Stomach (tissue), 4 donors: Measurements from ENCODE around the gene UGT1A7.

Experiments
- EP300 ChIP-seq: sonication (generic); formaldehyde crosslinking; IDR thresholded peaks from one replicate; pipeline ENCODE4 v1.6.1; 2017; ENCODE audit warnings: antibody characterized with exemption
- POLR2A ChIP-seq, 4 donors: fragments of 450-650 bp; IDR thresholded peaks; one replicate each; pipeline ENCODE4 v1.6.1; 2016; ENCODE audit warnings: antibody characterized with exemption in 4 of 4, control low read depth in 2 of 4, mild to moderate bottlenecking in 1 of 4, moderate library complexity in 1 of 4
- POLR2AphosphoS5 ChIP-seq, 3 donors: sonication (generic); formaldehyde crosslinking; IDR thresholded peaks; one replicate each; pipeline ENCODE4 v1.6.1; 2016; ENCODE audit warnings: antibody characterized with exemption in 3 of 3
- TF ChIP-seq, protein P1 (sequence below), 7 experiments: fragments of 450-650 bp in 4 of 7; fragments of 200-600 bp in 3 of 7; sonication (generic) in 3 of 7; IDR thresholded peaks; one replicate each; pipeline ENCODE4 v1.5.1; 2016 to 2019; ENCODE audit warnings: antibody characterized with exemption in 7 of 7, control low read depth in 2 of 7, mild to moderate bottlenecking in 1 of 7

DNA sequence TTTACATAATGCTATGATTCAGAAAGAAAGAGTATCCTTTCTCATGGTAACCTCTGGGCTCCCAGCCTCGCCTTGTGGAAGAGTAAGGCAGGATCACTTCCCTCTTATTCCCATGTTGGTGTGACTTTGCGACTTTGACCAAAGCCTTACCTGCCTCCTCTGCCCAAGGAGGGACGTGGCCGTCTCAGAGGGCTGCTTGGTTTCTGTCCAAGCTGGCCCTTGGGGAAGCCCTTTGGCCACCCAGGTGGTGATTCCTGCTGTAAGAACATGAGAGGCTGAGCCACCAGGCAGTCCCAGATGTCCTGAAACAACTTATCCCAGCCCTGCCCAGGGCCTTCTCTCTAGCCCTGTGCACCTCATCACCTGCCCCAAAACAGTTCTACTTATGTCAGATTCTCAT is 17.0 kb downstream of the UGT1A7 start:
- TF ChIP-seq POLR2A (IDR thresholded peaks at IDR 0.05) (no peak), POLR2AphosphoS5 (IDR thresholded peaks at IDR 0.05) (no peak), EP300 (no peak)
- TF ChIP-seq, protein P1, sequence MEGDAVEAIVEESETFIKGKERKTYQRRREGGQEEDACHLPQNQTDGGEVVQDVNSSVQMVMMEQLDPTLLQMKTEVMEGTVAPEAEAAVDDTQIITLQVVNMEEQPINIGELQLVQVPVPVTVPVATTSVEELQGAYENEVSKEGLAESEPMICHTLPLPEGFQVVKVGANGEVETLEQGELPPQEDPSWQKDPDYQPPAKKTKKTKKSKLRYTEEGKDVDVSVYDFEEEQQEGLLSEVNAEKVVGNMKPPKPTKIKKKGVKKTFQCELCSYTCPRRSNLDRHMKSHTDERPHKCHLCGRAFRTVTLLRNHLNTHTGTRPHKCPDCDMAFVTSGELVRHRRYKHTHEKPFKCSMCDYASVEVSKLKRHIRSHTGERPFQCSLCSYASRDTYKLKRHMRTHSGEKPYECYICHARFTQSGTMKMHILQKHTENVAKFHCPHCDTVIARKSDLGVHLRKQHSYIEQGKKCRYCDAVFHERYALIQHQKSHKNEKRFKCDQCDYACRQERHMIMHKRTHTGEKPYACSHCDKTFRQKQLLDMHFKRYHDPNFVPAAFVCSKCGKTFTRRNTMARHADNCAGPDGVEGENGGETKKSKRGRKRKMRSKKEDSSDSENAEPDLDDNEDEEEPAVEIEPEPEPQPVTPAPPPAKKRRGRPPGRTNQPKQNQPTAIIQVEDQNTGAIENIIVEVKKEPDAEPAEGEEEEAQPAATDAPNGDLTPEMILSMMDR (IDR thresholded peaks at IDR 0.05) = no peak
